HEK293 (cell line): ENCODE results near the gene IWS1.
A peak's percentile ranks its signal among the peaks of the same experiment; 100 is the strongest.

Source experiments
- CTCF ChIA-PET: fragments of 350-600 bp; formaldehyde crosslinking; extraction: SDS; loops from one replicate; lab custom pipeline; 2021; ENCODE audit warnings: antibody characterized with exemption; lab: Yijun Ruan, JAX
- POLR2A ChIA-PET: fragments of 300-600 bp; formaldehyde crosslinking; extraction: SDS; loops from one replicate; lab custom pipeline; 2020; ENCODE audit warnings: antibody characterized with exemption, inconsistent platforms; lab: Yijun Ruan, JAX
- H3K27ac ChIP-seq: fragments of 200-500 bp; sonication (Bioruptor generic); 2 replicates; pipeline ENCODE4 v1.5.1; 2014; ENCODE audit warnings: low read depth, low read length, control low read depth, inconsistent platforms; ENCODE audit errors: extremely low read depth
- H3K36me3 ChIP-seq, 2 experiments: fragments of 200-500 bp in 1 of 2; sonication (Bioruptor generic) in 1 of 2; 1 replicate in 1 of 2; 2 replicates in 1 of 2; pipeline ENCODE4 v1.5.1; 2014 to 2017; ENCODE audit warnings: inconsistent platforms in 2 of 2, low read length in 2 of 2; ENCODE audit not compliant: control insufficient read depth in 2 of 2, insufficient read depth in 1 of 2
- H3K4me1 ChIP-seq: fragments of 200-500 bp; sonication (Bioruptor generic); 2 replicates; pipeline ENCODE4 v1.5.1; 2014; ENCODE audit warnings: mild to moderate bottlenecking, low read length, inconsistent platforms; ENCODE audit not compliant: control insufficient read depth, insufficient read depth
- H3K4me3 ChIP-seq: 2 replicates; pipeline ENCODE4 v1.5.1; 2011; ENCODE audit warnings: low read depth, mild to moderate bottlenecking, control low read depth, low read length, moderate library complexity
- H3K9me3 ChIP-seq: fragments of 200-500 bp; sonication (Bioruptor generic); 2 replicates; pipeline ENCODE4 v1.5.1; 2014; ENCODE audit warnings: low read depth, low read length, inconsistent platforms; ENCODE audit not compliant: control insufficient read depth, insufficient read depth
- GLI2 ChIP-seq: fragments of 450-650 bp; formaldehyde crosslinking; IDR thresholded peaks from 2 replicates; pipeline ENCODE4; 2017; ENCODE audit warnings: missing biosample characterization, missing genetic modification characterization, low read depth, borderline replicate concordance
- KLF16 ChIP-seq: fragments of 450-650 bp; formaldehyde crosslinking; IDR thresholded peaks from 2 replicates; pipeline ENCODE4 v1.5.1; 2017; ENCODE audit warnings: missing biosample characterization, missing genetic modification characterization
- KLF9 ChIP-seq: fragments of 450-650 bp; formaldehyde crosslinking; IDR thresholded peaks from 2 replicates; pipeline ENCODE4 v1.5.1; 2016; ENCODE audit warnings: missing biosample characterization, missing genetic modification characterization, low read depth
- MYNN ChIP-seq: fragments of 450-650 bp; formaldehyde crosslinking; IDR thresholded peaks from 2 replicates; pipeline ENCODE4 v1.5.1; 2016; ENCODE audit warnings: missing biosample characterization, missing genetic modification characterization, borderline replicate concordance
- PRDM10 ChIP-seq: fragments of 450-650 bp; formaldehyde crosslinking; IDR thresholded peaks from 2 replicates; pipeline ENCODE4 v1.5.1; 2016; ENCODE audit warnings: missing biosample characterization, missing genetic modification characterization
- SCRT1 ChIP-seq: fragments of 450-650 bp; formaldehyde crosslinking; IDR thresholded peaks from 2 replicates; pipeline ENCODE4 v1.5.1; 2016; ENCODE audit warnings: missing biosample characterization, missing genetic modification characterization, borderline replicate concordance
- SP7 ChIP-seq: fragments of 450-650 bp; formaldehyde crosslinking; IDR thresholded peaks from 2 replicates; pipeline ENCODE4 v1.5.1; 2016; ENCODE audit warnings: missing biosample characterization, missing genetic modification characterization
- TRIM28 ChIP-seq: IDR thresholded peaks from 2 replicates; pipeline ENCODE4 v1.6.1; 2011; ENCODE audit warnings: low read length, control low read depth, borderline replicate concordance
- WT1 ChIP-seq: fragments of 450-650 bp; formaldehyde crosslinking; IDR thresholded peaks from 2 replicates; pipeline ENCODE4 v1.5.1; 2016; ENCODE audit warnings: missing biosample characterization, missing genetic modification characterization
- ZBTB1 ChIP-seq: fragments of 450-650 bp; formaldehyde crosslinking; IDR thresholded peaks from 2 replicates; pipeline ENCODE4 v1.5.1; 2016; ENCODE audit warnings: missing biosample characterization, missing genetic modification characterization
- ZBTB17 ChIP-seq: fragments of 450-650 bp; formaldehyde crosslinking; IDR thresholded peaks from 2 replicates; pipeline ENCODE4 v1.5.1; 2016; ENCODE audit warnings: missing biosample characterization, missing genetic modification characterization
- ZBTB48 ChIP-seq: fragments of 450-650 bp; formaldehyde crosslinking; IDR thresholded peaks from 2 replicates; pipeline ENCODE4 v1.5.1; 2016; ENCODE audit warnings: missing biosample characterization, missing genetic modification characterization
- ZNF10 ChIP-seq: fragments of 450-650 bp; formaldehyde crosslinking; IDR thresholded peaks from 2 replicates; pipeline ENCODE4 v1.5.1; 2017; ENCODE audit warnings: missing biosample characterization, missing genetic modification characterization
- ZNF133 ChIP-seq: fragments of 450-650 bp; formaldehyde crosslinking; IDR thresholded peaks from 2 replicates; pipeline ENCODE4 v1.5.1; 2016; ENCODE audit warnings: missing biosample characterization, missing genetic modification characterization
- ZNF16 ChIP-seq: fragments of 450-650 bp; formaldehyde crosslinking; IDR thresholded peaks from 2 replicates; pipeline ENCODE4 v1.5.1; 2016; ENCODE audit warnings: low read depth, missing biosample characterization, missing genetic modification characterization
- ZNF18 ChIP-seq: fragments of 450-650 bp; formaldehyde crosslinking; IDR thresholded peaks from 2 replicates; pipeline ENCODE4 v1.5.1; 2016; ENCODE audit warnings: missing biosample characterization, missing genetic modification characterization
- ZNF202 ChIP-seq: fragments of 450-650 bp; formaldehyde crosslinking; IDR thresholded peaks from 2 replicates; pipeline ENCODE4 v1.5.1; 2016; ENCODE audit warnings: missing biosample characterization, missing genetic modification characterization, borderline replicate concordance
- ZNF223 ChIP-seq: fragments of 450-650 bp; formaldehyde crosslinking; IDR thresholded peaks from 2 replicates; pipeline ENCODE4 v1.5.1; 2016; ENCODE audit warnings: missing biosample characterization, missing genetic modification characterization
- ZNF341 ChIP-seq: fragments of 450-650 bp; formaldehyde crosslinking; IDR thresholded peaks from 2 replicates; pipeline ENCODE4; 2016; ENCODE audit warnings: low read depth, missing biosample characterization, missing genetic modification characterization
- ZNF366 ChIP-seq: fragments of 450-650 bp; formaldehyde crosslinking; conservative IDR thresholded peaks from 2 replicates; pipeline ENCODE4 v1.5.1; 2016; ENCODE audit warnings: missing biosample characterization, missing genetic modification characterization
- ZNF433 ChIP-seq: fragments of 450-650 bp; formaldehyde crosslinking; IDR thresholded peaks from 2 replicates; pipeline ENCODE4 v1.5.1; 2016; ENCODE audit warnings: missing biosample characterization, missing genetic modification characterization, low read depth
- ZNF449 ChIP-seq: fragments of 450-650 bp; formaldehyde crosslinking; IDR thresholded peaks from 2 replicates; pipeline ENCODE4 v1.5.1; 2017; ENCODE audit warnings: missing biosample characterization, mild to moderate bottlenecking, missing genetic modification characterization, moderate library complexity
- ZNF473 ChIP-seq: fragments of 450-650 bp; formaldehyde crosslinking; IDR thresholded peaks from 2 replicates; pipeline ENCODE4 v1.5.1; 2017; ENCODE audit warnings: missing biosample characterization, missing genetic modification characterization
- ZNF514 ChIP-seq: fragments of 450-650 bp; formaldehyde crosslinking; IDR thresholded peaks from 2 replicates; pipeline ENCODE4 v1.5.1; 2016; ENCODE audit warnings: missing biosample characterization, missing genetic modification characterization
- ZNF558 ChIP-seq: fragments of 450-650 bp; formaldehyde crosslinking; IDR thresholded peaks from 2 replicates; pipeline ENCODE4 v1.5.1; 2016; ENCODE audit warnings: missing biosample characterization, missing genetic modification characterization
- ZNF76 ChIP-seq: fragments of 450-650 bp; formaldehyde crosslinking; IDR thresholded peaks from 2 replicates; pipeline ENCODE4; 2016; ENCODE audit warnings: low read depth, missing biosample characterization, missing genetic modification characterization, borderline replicate concordance
- ZNF777 ChIP-seq: fragments of 450-650 bp; formaldehyde crosslinking; IDR thresholded peaks from 2 replicates; pipeline ENCODE4 v1.5.1; 2017; ENCODE audit warnings: missing biosample characterization, missing genetic modification characterization, borderline replicate concordance
- ZSCAN30 ChIP-seq: fragments of 450-650 bp; IDR thresholded peaks from 2 replicates; pipeline ENCODE4 v1.5.1; 2018; ENCODE audit warnings: missing biosample characterization, mild to moderate bottlenecking, missing genetic modification characterization, moderate library complexity

The IWS1 gene

GRCh38 chr2:127527001-127527804, 914 bp upstream of the IWS1 start (continued):
- TF ChIP-seq ZNF449 (tag by site-specific recombination) = no peak
- TF ChIP-seq ZNF223 (tag by site-specific recombination) = no peak
- peak; percentile 67 for TF ChIP-seq ZNF341 (tag by site-specific recombination)
- no peak for TF ChIP-seq ZNF558 (tag by site-specific recombination)
- TF ChIP-seq ZNF514 = no peak
- no peak for TF ChIP-seq ZNF433 (tag by site-specific recombination)
- no peak for TF ChIP-seq ZNF202 (tag by site-specific recombination)
- no peak for TF ChIP-seq SCRT1 (tag by site-specific recombination)
- TF ChIP-seq ZNF10 = 0 out of 2 replicates have a peak, but pooled peaks have one; percentile 48
- TF ChIP-seq ZSCAN30 = no peak
- TF ChIP-seq TRIM28 = no peak
- TF ChIP-seq ZNF76 = no peak
- TF ChIP-seq ZBTB17 (tag by site-specific recombination) = peak; percentile 37; the same call in 1 of the 2 replicates
- no peak for TF ChIP-seq KLF16 (tag by site-specific recombination)
- TF ChIP-seq ZNF18 (tag by site-specific recombination) = no peak
- no peak for TF ChIP-seq ZBTB1 (tag by site-specific recombination)
- no peak for TF ChIP-seq MYNN
- TF ChIP-seq GLI2 (tag by site-specific recombination) = no peak
- TF ChIP-seq KLF9 = no peak
- no peak for TF ChIP-seq WT1 (tag by site-specific recombination)
- TF ChIP-seq ZNF366 (tag by site-specific recombination) = no peak; the same call in none of the 2 replicates

- POLR2A ChIA-PET = interaction anchor here (0.6 to 2.0 kb wide), 8 partner anchors 8 to 283 kb away, joined by 3 to 19 read pairs (median 4); partner anchors contain the start of gene ERCC3
- peak overlapping the region; percentile 88 for H3K4me3 ChIP-seq
- no peak for TF ChIP-seq SP7 (tag by site-specific recombination)
- TF ChIP-seq ZNF16 (tag by site-specific recombination) = no peak
- no peak for TF ChIP-seq ZNF473
- TF ChIP-seq KLF16 (tag by site-specific recombination) = no peak
- no peak for TF ChIP-seq ZBTB48 (tag by site-specific recombination)
- TF ChIP-seq ZNF777 (tag by site-specific recombination) = no peak
- no peak for TF ChIP-seq ZNF133
- peak; percentile 42 for TF ChIP-seq PRDM10 (tag by site-specific recombination)
Observed at GRCh38 chr2:127525691-127526131, 578 bp downstream of the IWS1 start.

More at GRCh38 chr2:127525691-127526131, 578 bp downstream of the IWS1 start:
- H3K27ac ChIP-seq = peak overlapping the region; percentile 73
- peaks cover 23 to 35% of the 10 kb centered on the region in 2 experiments for H3K36me3 ChIP-seq
- no peaks in the 10 kb centered on the region for H3K9me3 ChIP-seq
- CTCF ChIA-PET = interaction anchor here (1.0 kb wide), 1 partner anchor 15 kb away, joined by 3 read pairs; no protein-coding TSS in a partner anchor
- peaks cover 4% of the 10 kb centered on the region; the same call in 1 of the 2 replicates for H3K4me1 ChIP-seq
